Panc1 (cell line): ENCODE data around the gene SMAD1.

Source experiments
- POLR2AphosphoS5 ChIP-seq: IDR thresholded peaks from 2 replicates; pipeline ENCODE4 v1.6.1; 2012; ENCODE audit warnings: mild to moderate bottlenecking, low read depth, low read length, moderate library complexity
- TF ChIP-seq, protein P1 (sequence below): fragments of 450-650 bp; IDR thresholded peaks from 2 replicates; pipeline ENCODE4 v1.5.1; 2017; ENCODE audit warnings: mild to moderate bottlenecking

DNA sequence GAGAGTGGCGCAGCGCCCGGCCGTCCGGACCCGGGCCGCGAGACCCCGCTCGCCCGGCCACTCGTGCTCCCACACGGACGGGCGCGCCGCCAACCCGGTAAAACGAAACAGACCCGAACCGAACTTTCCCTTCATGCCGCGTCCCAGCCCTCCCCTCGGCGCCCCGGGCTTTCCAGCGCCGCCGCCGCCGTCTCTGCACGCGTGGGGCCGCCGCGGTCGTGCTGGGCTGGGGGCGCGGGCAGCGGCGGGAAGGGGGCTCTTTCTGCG, 222 bp downstream of the SMAD1 start:
- TF ChIP-seq, protein P1, sequence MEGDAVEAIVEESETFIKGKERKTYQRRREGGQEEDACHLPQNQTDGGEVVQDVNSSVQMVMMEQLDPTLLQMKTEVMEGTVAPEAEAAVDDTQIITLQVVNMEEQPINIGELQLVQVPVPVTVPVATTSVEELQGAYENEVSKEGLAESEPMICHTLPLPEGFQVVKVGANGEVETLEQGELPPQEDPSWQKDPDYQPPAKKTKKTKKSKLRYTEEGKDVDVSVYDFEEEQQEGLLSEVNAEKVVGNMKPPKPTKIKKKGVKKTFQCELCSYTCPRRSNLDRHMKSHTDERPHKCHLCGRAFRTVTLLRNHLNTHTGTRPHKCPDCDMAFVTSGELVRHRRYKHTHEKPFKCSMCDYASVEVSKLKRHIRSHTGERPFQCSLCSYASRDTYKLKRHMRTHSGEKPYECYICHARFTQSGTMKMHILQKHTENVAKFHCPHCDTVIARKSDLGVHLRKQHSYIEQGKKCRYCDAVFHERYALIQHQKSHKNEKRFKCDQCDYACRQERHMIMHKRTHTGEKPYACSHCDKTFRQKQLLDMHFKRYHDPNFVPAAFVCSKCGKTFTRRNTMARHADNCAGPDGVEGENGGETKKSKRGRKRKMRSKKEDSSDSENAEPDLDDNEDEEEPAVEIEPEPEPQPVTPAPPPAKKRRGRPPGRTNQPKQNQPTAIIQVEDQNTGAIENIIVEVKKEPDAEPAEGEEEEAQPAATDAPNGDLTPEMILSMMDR: no peak
- no peak for TF ChIP-seq POLR2AphosphoS5
